Trophoblast cell (in vitro differentiated cells and primary cell): Measurements from ENCODE around the gene ZNF653.
"Not testable (repeated sequence)": the region's sequence is repeated elsewhere in the genome, so short reads cannot be mapped to it uniquely, and the experiment has no call there.

Experiments
- DNase-seq, 2 donors: peaks; one replicate each; pipeline ENCODE4 v3.0.0-alpha.2; 2016
- H2AFZ ChIP-seq: 2 replicates; pipeline ENCODE4 v1.6.1; 2013; ENCODE audit warnings: low read length, moderate library complexity, mild to moderate bottlenecking; ENCODE audit not compliant: insufficient read depth, poor library complexity
- H2AK5ac ChIP-seq: 2 replicates; pipeline ENCODE4 v1.6.1; 2013; ENCODE audit warnings: mild to moderate bottlenecking, low read length
- H2BK120ac ChIP-seq: 2 replicates; pipeline ENCODE4 v1.6.1; 2013; ENCODE audit warnings: low read length, mild to moderate bottlenecking, moderate library complexity; ENCODE audit not compliant: insufficient read depth, poor library complexity
- H2BK12ac ChIP-seq: 2 replicates; pipeline ENCODE4 v1.6.1; 2013; ENCODE audit warnings: mild to moderate bottlenecking, low read length, moderate library complexity
- H2BK5ac ChIP-seq: 2 replicates; pipeline ENCODE4 v1.6.1; 2013; ENCODE audit warnings: low read length, low read depth, moderate library complexity, mild to moderate bottlenecking; ENCODE audit not compliant: poor library complexity
- H3K14ac ChIP-seq: 2 replicates; pipeline ENCODE4 v1.6.1; 2013; ENCODE audit warnings: mild to moderate bottlenecking, low read length
- H3K18ac ChIP-seq: 2 replicates; pipeline ENCODE4 v1.6.1; 2013; ENCODE audit warnings: mild to moderate bottlenecking, low read length
- H3K23ac ChIP-seq: 2 replicates; pipeline ENCODE4 v1.6.1; 2013; ENCODE audit warnings: low read length
- H3K27ac ChIP-seq: 2 replicates; pipeline ENCODE4 v1.5.1; 2013; ENCODE audit warnings: low read depth, mild to moderate bottlenecking, inconsistent platforms, low read length, moderate library complexity
- H3K27me3 ChIP-seq: 2 replicates; pipeline ENCODE4 v1.6.1; 2013; ENCODE audit warnings: inconsistent platforms, mild to moderate bottlenecking, low read length, moderate library complexity; ENCODE audit not compliant: insufficient read depth
- H3K36me3 ChIP-seq, 2 experiments: 1 replicate in 1 of 2; 2 replicates in 1 of 2; pipeline ENCODE4 v1.6.1; 2013; ENCODE audit warnings: low read length in 2 of 2, mild to moderate bottlenecking in 2 of 2, moderate library complexity in 1 of 2; ENCODE audit not compliant: insufficient read depth in 2 of 2, control insufficient read depth in 1 of 2
- H3K4ac ChIP-seq: 2 replicates; pipeline ENCODE4 v1.6.1; 2013; ENCODE audit warnings: low read depth, mild to moderate bottlenecking, low read length, moderate library complexity
- H3K4me1 ChIP-seq, 2 experiments: 1 replicate in 1 of 2; 2 replicates in 1 of 2; pipeline ENCODE4 v1.6.1; 2013; ENCODE audit warnings: low read length in 2 of 2, mild to moderate bottlenecking in 2 of 2, moderate library complexity in 1 of 2; ENCODE audit not compliant: insufficient read depth in 2 of 2, control insufficient read depth in 1 of 2
- H3K4me2 ChIP-seq: 2 replicates; pipeline ENCODE4 v1.6.1; 2013; ENCODE audit warnings: inconsistent platforms, mild to moderate bottlenecking, low read length, moderate library complexity
- H3K4me3 ChIP-seq: 2 replicates; pipeline ENCODE4 v1.5.1; 2013; ENCODE audit warnings: mild to moderate bottlenecking, low read depth, low read length, inconsistent platforms
- H3K79me1 ChIP-seq: one replicate; pipeline ENCODE4 v1.6.1; 2013; ENCODE audit warnings: low read length
- H3K79me2 ChIP-seq: 2 replicates; pipeline ENCODE4 v1.6.1; 2013; ENCODE audit warnings: low read length, mild to moderate bottlenecking; ENCODE audit not compliant: control insufficient read depth, insufficient read depth, poor library complexity
- H3K9ac ChIP-seq: 2 replicates; pipeline ENCODE4 v1.6.1; 2013; ENCODE audit warnings: mild to moderate bottlenecking, low read length
- H3K9me3 ChIP-seq: 2 replicates; pipeline ENCODE4 v1.6.1; 2013; ENCODE audit warnings: low read depth, mild to moderate bottlenecking, control low read depth, inconsistent platforms, low read length; ENCODE audit not compliant: insufficient read depth
- H4K12ac ChIP-seq: 2 replicates; pipeline ENCODE4 v1.6.1; 2013; ENCODE audit warnings: low read depth, mild to moderate bottlenecking, low read length, moderate library complexity
- H4K8ac ChIP-seq: 2 replicates; pipeline ENCODE4 v1.6.1; 2013; ENCODE audit warnings: low read depth, mild to moderate bottlenecking, low read length, moderate library complexity
- H4K91ac ChIP-seq: one replicate; pipeline ENCODE4 v1.6.1; 2013; ENCODE audit warnings: low read depth, mild to moderate bottlenecking, low read length, moderate library complexity
- WGBS: extraction: QIAGEN DNeasy Blood & Tissue Kit; methylation state at CpG from one replicate; pipeline ENCODE4 v1.1.7; 2013; ENCODE audit warnings: missing lambda C conversion rate; ENCODE audit not compliant: insufficient read length, insufficient coverage; ENCODE audit errors: extremely low coverage; 5-methylcytosine and 5-hydroxymethylcytosine counted together

ZNF653 gene

GRCh38 chr19:11479090-11479897, 26.3 kb downstream of the ZNF653 start:
- H4K12ac ChIP-seq = no peak overlapping the region
- no peak overlapping the region for H3K14ac ChIP-seq
- H3K18ac ChIP-seq = no peak overlapping the region
- H4K8ac ChIP-seq = no peak overlapping the region
- no peak overlapping the region for H3K4me2 ChIP-seq
- H3K27me3 ChIP-seq = peaks cover 42% of the 10 kb centered on the region
- H3K79me2 ChIP-seq = no peaks in the 10 kb centered on the region
- H2BK120ac ChIP-seq = no peak overlapping the region
- no peak overlapping the region for H2BK5ac ChIP-seq
- H3K9me3 ChIP-seq = peaks cover 11% of the 10 kb centered on the region
- H3K79me1 ChIP-seq = no peaks in the 10 kb centered on the region
- no peak overlapping the region for H3K9ac ChIP-seq
- no CpG with 5 or more reads among the region's 62 CpGs for WGBS
- no peak overlapping the region for H3K4ac ChIP-seq
- H2AFZ ChIP-seq = no peak overlapping the region
- H2AK5ac ChIP-seq = no peak overlapping the region
- peaks cover 8 to 10% of the 10 kb centered on the region in 2 experiments for H3K4me1 ChIP-seq
- no peak overlapping the region for H3K4me3 ChIP-seq
- H2BK12ac ChIP-seq = no peak overlapping the region
- H4K91ac ChIP-seq = no peak overlapping the region
- H3K36me3 ChIP-seq = peaks cover 2 to 3% of the 10 kb centered on the region in 2 experiments
- peak in 1 of 2 donors; percentile 49 for DNase-seq
- H3K27ac ChIP-seq = no peak overlapping the region
- H3K23ac ChIP-seq = no peak overlapping the region

- Histone ChIP-seq H3K18ac (no peak overlapping the region), H3K36me3 (no peaks in the 10 kb centered on the region), H3K4ac (no peak overlapping the region), H3K9me3 (peaks cover 11% of the 10 kb centered on the region), H2BK120ac (no peak overlapping the region), H4K91ac (no peak overlapping the region), H2AK5ac (no peak overlapping the region), H4K8ac (no peak overlapping the region), H3K79me1 (no peaks in the 10 kb centered on the region), H4K12ac (no peak overlapping the region), H3K27ac (no peak overlapping the region), H3K9ac (no peak overlapping the region), H3K14ac (no peak overlapping the region), H2BK12ac (no peak overlapping the region), H3K27me3 (peaks cover 42% of the 10 kb centered on the region), H3K23ac (no peak overlapping the region), H3K4me3 (no peak overlapping the region), H3K79me2 (no peaks in the 10 kb centered on the region), H3K4me1 (peaks cover 8 to 10% of the 10 kb centered on the region in 2 experiments), H3K4me2 (no peak overlapping the region), H2AFZ (no peak overlapping the region), H2BK5ac (no peak overlapping the region)
- DNase-seq = no peak
- no CpG with 5 or more reads among the region's 19 CpGs for WGBS
These were observed 27.2 kb downstream of the ZNF653 start for GRCh38 chr19:11478167-11479089.

GRCh38 chr19:11475861-11476260, 29.8 kb downstream of the ZNF653 start:
- H4K12ac ChIP-seq = no peak overlapping the region
- no peak overlapping the region for H2BK12ac ChIP-seq
- no peaks in the 10 kb centered on the region for H3K36me3 ChIP-seq
- H4K91ac ChIP-seq = no peak overlapping the region
- no peak overlapping the region for H4K8ac ChIP-seq
- DNase-seq = no peak
- no CpG with 5 or more reads among the region's 8 CpGs for WGBS
- H3K4ac ChIP-seq = no peak overlapping the region
- H3K14ac ChIP-seq = no peak overlapping the region
- H3K23ac ChIP-seq = no peak overlapping the region
- no peak overlapping the region for H3K27ac ChIP-seq
- no peak overlapping the region for H3K4me3 ChIP-seq
- H3K79me1 ChIP-seq = no peaks in the 10 kb centered on the region
- peaks cover 25% of the 10 kb centered on the region for H3K27me3 ChIP-seq
- H2BK120ac ChIP-seq = no peak overlapping the region
- H2AFZ ChIP-seq = no peak overlapping the region
- H3K9me3 ChIP-seq = peaks cover 4% of the 10 kb centered on the region
- no peaks in the 10 kb centered on the region for H3K79me2 ChIP-seq
- H2AK5ac ChIP-seq = no peak overlapping the region
- no peaks in the 10 kb centered on the region for H3K4me1 ChIP-seq
- H3K18ac ChIP-seq = no peak overlapping the region
- no peak overlapping the region for H3K4me2 ChIP-seq
- no peak overlapping the region for H3K9ac ChIP-seq
- no peak overlapping the region for H2BK5ac ChIP-seq

GRCh38 chr19:11475343-11475742, 30.3 kb downstream of the ZNF653 start:
- H2AK5ac ChIP-seq, H4K91ac ChIP-seq, H3K9me3 ChIP-seq, H3K4me3 ChIP-seq, H2AFZ ChIP-seq, H3K4ac ChIP-seq, H3K36me3 ChIP-seq, H4K8ac ChIP-seq, H2BK5ac ChIP-seq, H2BK120ac ChIP-seq, H3K23ac ChIP-seq, H3K4me2 ChIP-seq, H4K12ac ChIP-seq, H3K4me1 ChIP-seq, H2BK12ac ChIP-seq, H3K79me1 ChIP-seq, H3K18ac ChIP-seq, H3K14ac ChIP-seq, H3K27ac ChIP-seq, H3K9ac ChIP-seq, H3K79me2 ChIP-seq: not testable (repeated sequence)
- H3K27me3 ChIP-seq = peaks cover 21% of the 10 kb centered on the region
- no CpG with 5 or more reads among the region's 3 CpGs for WGBS
- DNase-seq = peak in 1 of 2 donors; percentile 45
